ENCODE results near the gene ITGA8.
"Not testable (repeated sequence)": the region's sequence is repeated elsewhere in the genome, so short reads cannot be mapped to it uniquely, and the experiment has no call there.

Gene ITGA8

GRCh38 chr10:15719899-15720634 lies at the start of gene ITGA8:
Gene ITGA8 (minus strand): TSS chr10:15719922. CDS start chr10:15719771, 151 bp downstream.
- DNase-seq = no peak

GRCh38 chr10:15764892-15765454 lies 45.3 kb upstream of the ITGA8 start:
- DNase-seq = no peak

GRCh38 chr10:15763006-15763405 lies 43.3 kb upstream of the ITGA8 start:
- DNase-seq = no peak

GRCh38 chr10:15762239-15762638 lies 42.5 kb upstream of the ITGA8 start:
- DNase-seq = not testable (repeated sequence)

- DNase-seq = not testable (repeated sequence)
Observed at GRCh38 chr10:15761224-15761623, 41.5 kb upstream of the ITGA8 start.

- DNase-seq = no peak
Observed at GRCh38 chr10:15760681-15761080, 41.0 kb upstream of the ITGA8 start.

DNA sequence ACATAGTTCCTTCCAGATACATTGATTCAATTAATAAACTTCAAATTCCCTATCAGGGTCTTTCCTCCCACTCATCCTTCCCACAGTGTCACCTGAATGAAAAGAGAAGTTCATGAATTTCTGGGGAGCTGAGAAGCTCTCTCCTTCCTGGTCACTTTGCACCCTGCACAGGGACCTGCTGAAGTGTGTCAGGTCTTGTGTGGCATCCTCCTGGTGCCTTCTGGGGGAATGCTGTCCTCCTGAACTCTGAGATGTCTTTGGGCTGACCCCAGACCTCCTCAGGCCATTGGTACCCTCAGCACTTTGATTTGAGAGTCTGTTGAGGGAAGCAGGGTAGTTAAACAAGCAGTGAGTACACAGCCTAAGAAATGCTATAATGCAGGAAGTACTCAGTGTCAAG lies 39.5 kb upstream of the ITGA8 start:
- DNase-seq = no peak

DNA sequence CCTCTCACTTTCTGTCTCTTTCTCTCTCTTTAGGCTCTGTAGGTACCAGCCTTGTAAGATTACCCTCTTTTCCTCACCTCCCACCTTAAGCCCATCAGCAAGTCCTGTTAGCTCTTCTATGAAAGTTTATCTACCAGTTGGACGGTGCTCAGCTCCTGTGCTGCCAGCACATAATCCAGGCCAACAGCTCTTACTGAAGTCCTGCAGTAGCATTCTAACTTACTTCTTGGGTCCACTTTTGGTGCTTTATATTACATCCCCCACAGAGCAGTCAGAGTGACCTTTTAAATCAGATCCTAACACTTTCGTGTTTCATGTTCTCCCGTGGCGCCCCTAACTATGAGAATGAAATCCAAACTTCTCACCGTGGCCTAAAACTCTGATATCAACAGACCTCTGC lies 38.9 kb upstream of the ITGA8 start:
- DNase-seq = no peak

- no peak for DNase-seq
Observed at GRCh38 chr10:15754937-15755336, 35.2 kb upstream of the ITGA8 start.

- DNase-seq = no peak
Observed at GRCh38 chr10:15751046-15751445, 31.3 kb upstream of the ITGA8 start.

GRCh38 chr10:15748126-15748525 lies 28.4 kb upstream of the ITGA8 start:
- no peak for DNase-seq

DNA sequence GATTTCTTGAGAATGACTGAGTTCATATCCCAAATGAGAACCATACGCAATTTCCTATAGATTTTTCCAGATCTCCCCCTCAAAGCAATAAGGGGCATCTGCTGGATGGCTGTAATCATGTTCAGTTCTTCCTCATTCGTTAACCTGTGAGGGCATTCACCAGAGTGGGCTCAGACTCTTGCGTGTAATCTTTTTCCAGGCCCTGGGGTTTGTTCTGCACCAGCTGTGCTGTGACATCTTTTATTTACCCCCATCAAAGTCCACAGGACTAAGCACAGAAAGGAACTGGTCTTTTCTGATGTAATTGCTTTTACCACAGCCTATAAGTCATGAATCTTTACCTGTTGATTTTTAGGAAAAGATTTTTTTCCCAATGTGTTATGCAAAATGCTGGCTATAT lies 27.9 kb upstream of the ITGA8 start:
- DNase-seq = no peak

- no peak for DNase-seq
Observed at GRCh38 chr10:15745751-15746150, 26.0 kb upstream of the ITGA8 start.

- peak in 2 of 14 donors; percentile 2 to 6 for DNase-seq
Observed at GRCh38 chr10:15744217-15744865, 24.6 kb upstream of the ITGA8 start.

DNA sequence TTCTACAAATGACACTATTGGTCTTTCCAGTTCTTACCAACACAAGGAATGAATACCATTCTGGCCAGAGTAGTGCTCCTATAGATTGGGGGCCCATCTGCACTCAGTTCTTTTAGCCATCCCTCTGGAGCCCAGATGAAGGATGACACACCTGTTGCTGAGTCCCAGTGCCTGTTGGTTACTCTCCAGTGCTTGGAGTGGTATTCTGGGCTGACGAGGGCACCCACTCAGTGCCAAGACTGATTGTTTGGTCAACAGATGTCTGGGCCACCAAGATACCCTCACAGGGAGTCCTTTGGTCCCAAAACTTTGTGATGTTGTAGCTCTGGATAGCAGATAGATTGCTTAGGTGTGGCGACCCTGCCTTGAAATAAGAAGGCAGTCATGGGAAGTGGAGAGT lies 23.7 kb upstream of the ITGA8 start:
- no peak for DNase-seq

GRCh38 chr10:15742836-15743235 lies 23.1 kb upstream of the ITGA8 start:
- DNase-seq = no peak

DNA sequence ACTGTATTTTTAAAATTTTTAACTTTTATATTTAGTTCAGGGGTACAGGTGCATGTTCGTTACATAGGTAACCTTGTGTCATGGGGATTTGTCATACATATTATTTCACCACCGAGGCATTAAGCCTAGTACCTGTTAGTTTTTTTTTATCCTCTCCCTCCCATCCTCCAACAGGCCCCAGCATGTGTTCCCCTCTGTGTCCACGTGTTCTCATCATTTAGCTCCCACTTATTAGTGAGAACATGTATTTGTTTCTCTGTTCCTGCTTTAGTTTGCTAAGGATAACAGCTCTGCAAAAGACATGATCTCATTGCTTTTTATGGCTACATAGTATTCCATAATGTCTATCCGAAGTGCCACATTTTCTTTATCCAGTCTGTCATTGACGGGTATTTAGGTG lies 22.4 kb upstream of the ITGA8 start:
- DNase-seq = no peak

- no peak for DNase-seq
Observed at GRCh38 chr10:15741581-15741980, 21.9 kb upstream of the ITGA8 start.

DNA sequence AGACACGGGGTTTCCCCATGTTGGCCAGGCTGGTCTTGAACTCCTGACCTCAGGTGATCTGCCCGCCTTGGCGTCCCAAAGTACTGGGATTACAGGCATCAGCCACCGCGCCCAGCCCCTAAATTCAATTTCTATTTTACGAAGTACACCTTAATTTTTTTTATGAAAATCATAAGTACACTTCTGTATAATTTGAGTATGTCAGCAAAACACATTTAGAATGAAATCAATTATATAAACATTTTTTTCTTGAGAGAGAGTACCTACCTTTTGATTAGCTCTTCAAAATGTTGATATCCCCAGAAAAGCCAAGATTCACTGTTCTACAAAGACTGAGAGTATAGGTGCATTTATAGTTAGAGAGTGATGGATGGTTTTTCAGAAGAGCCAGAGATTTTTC lies 20.5 kb upstream of the ITGA8 start:
- no peak for DNase-seq

GRCh38 chr10:15739254-15739970 lies 19.7 kb upstream of the ITGA8 start:
- no peak for DNase-seq

DNA sequence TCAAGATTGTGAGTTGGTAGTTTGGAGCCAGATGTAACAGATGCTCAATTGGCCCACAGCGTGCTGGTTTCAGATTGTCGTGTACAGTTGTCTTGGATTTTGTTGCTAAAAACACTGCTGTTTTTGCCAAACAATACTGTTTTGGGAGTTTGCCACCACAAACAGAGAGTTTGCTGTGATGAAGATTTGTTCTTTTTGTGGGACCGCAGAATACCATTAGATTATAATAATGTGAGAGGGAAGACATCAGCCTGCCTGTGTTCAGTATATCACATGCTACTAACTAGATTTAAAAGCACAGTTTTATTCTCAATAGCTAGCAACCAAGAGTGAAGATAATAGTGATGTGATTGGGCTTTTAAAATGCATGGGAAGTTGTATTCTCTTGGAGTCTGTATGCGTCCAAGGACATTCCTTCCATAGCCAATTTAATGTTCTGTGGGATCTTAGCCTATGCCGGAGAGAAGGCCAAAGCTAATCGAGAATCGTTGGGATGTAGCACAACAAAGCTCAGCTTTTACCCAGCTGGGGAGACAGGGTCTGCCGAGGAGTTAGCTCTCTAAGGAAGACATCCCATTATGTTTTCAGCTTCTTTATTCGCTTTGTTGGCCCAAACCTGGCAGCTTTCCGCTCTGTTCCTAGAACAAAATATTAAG lies 18.7 kb upstream of the ITGA8 start:
- DNase-seq = no peak

DNA sequence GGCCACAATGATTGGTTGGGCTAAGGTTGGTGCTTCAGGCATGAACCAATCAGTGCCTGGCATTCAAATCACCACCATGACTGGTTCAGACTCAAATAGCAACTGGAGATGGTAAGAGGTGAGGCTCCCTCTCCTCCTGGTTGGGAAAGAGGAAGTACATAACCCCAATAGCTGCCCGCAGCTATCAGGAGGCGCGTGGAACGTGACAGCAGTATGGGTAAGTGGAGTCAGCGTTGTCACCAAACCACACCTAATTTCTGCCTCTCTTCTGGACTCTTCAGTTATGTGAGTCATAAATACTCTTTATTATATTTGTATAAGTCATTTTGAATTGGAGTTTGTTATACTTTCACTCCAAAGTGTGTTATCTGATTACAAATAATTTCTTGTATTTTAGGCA lies 17.9 kb upstream of the ITGA8 start:
- DNase-seq = no peak

GRCh38 chr10:15735763-15736162 lies 16.0 kb upstream of the ITGA8 start:
- no peak for DNase-seq
